GM06990 (cell line): ENCODE results near the gene MAP1LC3B2.

Experiments
- DNase-seq: peaks from one replicate; pipeline ENCODE4 v3.0.0-alpha.2; 2011; ENCODE audit not compliant: insufficient read length; ENCODE audit errors: extremely low read depth
- H3K27me3 ChIP-seq: replicated peaks from 2 replicates; pipeline ENCODE4 v1.6.0; 2011; ENCODE audit warnings: low read length; ENCODE audit not compliant: control insufficient read depth, insufficient read depth
- H3K36me3 ChIP-seq: 2 replicates; pipeline ENCODE4 v1.5.1; 2011; ENCODE audit warnings: low read length; ENCODE audit not compliant: control insufficient read depth, insufficient read depth
- H3K4me3 ChIP-seq: replicated peaks from 2 replicates; pipeline ENCODE4 v1.5.1; 2011; ENCODE audit warnings: low read depth, mild to moderate bottlenecking, control low read depth, low read length
- TF ChIP-seq, protein P1 (sequence below): IDR thresholded peaks from 2 replicates; pipeline ENCODE4 v1.5.1; 2011; ENCODE audit warnings: low read length, control low read depth, mild to moderate bottlenecking, inconsistent platforms; ENCODE audit not compliant: insufficient read depth, poor library complexity, severe bottlenecking

Gene MAP1LC3B2

DNA sequence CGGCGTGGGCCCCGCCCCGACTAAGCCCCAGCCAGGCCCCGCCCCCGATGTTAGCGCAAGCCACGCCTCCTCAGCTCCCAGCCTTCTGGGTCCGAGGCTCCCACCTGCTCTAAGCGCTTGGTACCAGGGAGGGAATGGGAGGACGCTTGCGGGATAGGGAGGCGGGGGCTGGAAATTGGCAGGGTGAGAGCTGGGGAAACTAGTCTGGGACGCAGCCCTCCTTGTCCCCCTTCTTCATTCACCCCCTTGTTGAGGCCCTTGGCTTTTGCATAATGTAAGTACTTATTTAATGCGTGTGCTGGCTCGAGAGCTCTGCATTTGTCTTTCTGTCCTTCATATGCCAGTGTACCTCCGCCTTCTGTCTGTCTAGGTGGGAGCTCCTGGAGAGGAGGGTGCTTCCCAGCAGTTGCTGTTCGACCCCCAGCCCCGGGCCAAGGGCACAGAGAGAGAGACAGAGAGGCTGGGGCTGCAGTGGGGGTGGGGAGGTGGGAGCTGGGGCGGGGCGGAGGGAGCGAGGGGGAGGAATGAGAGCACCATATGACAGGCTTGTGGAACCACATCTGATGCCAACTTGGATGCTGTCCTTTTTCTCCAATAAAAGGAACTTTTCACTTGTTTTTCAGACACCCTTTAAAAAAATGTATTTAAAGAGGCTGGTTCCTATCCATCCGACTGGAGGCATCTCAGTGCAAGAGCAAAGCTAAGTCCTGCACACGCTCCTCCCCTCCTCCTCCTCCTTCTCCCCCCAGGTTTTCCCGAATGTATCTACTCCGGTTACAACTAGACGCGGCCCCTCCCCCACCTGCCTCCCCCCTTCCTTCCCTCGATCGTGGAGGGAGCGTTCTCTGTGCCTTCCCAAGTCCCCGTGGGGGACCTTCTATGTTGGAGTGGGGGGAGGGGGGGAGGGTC lies 25.6 kb upstream of the MAP1LC3B2 start:
- no peaks in the 10 kb centered on the region for H3K27me3 ChIP-seq
- no peaks in the 10 kb centered on the region for H3K36me3 ChIP-seq
- peak; percentile 83 for DNase-seq
- H3K4me3 ChIP-seq = peak overlapping the region; percentile 67
- TF ChIP-seq, protein P1, sequence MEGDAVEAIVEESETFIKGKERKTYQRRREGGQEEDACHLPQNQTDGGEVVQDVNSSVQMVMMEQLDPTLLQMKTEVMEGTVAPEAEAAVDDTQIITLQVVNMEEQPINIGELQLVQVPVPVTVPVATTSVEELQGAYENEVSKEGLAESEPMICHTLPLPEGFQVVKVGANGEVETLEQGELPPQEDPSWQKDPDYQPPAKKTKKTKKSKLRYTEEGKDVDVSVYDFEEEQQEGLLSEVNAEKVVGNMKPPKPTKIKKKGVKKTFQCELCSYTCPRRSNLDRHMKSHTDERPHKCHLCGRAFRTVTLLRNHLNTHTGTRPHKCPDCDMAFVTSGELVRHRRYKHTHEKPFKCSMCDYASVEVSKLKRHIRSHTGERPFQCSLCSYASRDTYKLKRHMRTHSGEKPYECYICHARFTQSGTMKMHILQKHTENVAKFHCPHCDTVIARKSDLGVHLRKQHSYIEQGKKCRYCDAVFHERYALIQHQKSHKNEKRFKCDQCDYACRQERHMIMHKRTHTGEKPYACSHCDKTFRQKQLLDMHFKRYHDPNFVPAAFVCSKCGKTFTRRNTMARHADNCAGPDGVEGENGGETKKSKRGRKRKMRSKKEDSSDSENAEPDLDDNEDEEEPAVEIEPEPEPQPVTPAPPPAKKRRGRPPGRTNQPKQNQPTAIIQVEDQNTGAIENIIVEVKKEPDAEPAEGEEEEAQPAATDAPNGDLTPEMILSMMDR = no peak

DNA sequence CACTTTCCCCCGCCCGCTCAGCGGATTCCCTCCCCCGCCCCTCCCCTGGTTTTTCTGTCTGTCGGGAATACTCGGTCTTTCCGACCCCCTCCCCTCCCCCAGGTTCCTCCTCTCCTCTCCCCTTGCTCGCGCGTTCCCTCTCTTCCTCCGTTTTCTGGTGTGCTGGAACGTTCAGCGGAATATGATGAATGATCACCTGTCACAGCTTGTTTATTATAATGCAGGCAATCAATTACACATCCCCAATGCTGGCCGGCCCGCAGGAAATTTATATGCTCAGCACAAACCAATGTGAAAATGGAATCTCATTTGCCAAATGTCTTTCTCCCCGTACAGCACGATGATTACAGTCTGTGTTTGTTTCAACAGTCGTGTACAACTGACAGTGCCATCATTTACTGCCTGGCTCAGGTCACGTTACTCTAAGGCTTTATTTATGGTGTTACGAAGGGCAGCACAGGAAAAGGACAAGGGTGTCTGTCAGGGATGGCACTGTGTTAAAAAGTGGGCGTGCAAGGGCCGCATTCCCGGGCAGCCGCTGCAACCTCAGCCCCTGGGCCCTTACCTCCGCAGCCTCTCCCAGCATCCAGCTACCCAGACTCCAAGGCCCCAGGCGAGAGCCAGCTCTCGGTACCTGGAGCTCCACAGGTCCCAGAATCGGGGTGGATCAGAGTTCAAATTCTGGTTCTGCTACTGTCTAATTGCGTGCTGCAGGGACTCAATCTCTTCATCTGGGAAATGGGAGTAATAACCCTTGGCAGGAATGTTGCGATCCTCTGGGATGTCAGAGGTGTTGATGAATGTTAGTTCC lies 24.7 kb upstream of the MAP1LC3B2 start:
- Histone ChIP-seq H3K36me3 (no peaks in the 10 kb centered on the region), H3K27me3 (no peaks in the 10 kb centered on the region), H3K4me3 (peak overlapping the region; percentile 67)
- no peak for DNase-seq
- TF ChIP-seq, protein P1 = no peak

DNA sequence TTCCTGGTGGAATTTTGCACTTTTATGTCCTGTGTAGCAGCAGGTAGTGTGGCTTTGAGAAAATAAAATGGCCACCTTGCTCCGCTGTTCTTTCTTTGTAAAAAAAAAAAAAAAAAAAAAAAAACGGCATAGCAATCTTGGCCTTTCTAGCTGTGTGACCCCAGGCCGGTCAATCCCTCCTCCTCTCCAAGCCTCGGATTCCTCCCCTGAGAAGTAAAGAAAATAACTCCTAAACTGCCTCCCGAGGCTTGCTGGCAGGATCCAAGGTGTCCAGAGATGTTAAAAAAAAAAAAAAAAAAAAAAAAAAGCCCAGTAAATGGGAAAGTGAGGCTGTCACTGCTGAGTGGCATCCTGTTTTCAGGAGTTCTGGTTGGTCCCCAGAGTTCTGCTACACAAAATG lies 23.9 kb upstream of the MAP1LC3B2 start:
- no peaks in the 10 kb centered on the region for H3K27me3 ChIP-seq
- no peak overlapping the region for H3K4me3 ChIP-seq
- no peak for DNase-seq
- H3K36me3 ChIP-seq = no peaks in the 10 kb centered on the region
- TF ChIP-seq, protein P1 = no peak

DNA sequence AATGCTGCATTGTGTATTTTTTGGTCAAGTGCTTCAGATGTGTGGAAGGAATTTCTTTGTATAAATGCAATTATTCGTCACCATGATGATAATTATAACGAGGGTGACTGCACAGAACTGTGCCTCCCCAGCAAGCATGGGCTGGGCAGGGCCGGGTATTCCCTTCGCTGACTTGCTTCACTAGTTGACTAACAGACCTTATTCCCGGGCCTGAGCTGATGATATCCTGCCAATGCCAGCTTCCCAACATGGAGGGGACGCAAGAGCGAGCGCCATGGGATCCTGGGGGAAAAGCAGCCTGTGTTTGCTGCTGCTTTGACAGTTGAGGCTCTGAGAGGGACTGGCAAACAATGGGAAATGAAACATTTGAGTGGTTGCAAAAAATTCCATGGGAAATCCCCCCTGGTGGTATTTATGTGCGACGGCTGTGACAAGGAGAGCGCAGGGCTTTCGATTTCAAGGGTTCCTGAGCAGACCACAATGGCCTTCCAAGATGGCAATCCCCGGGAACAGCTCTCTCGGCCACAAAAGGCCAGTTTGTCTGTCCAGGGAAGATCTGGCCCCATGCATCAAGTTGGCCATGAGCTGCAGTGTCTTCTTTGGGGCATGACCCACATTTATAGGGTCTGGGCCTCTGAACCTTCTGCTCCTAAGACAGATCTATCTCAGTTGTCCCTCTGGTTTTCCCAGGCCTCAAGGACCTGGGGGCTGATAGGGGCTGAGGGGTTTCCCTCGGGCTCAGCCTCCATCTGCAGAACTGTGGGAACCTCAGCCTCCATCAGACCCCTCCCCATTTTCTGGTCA lies 21.9 kb upstream of the MAP1LC3B2 start:
- no peaks in the 10 kb centered on the region for H3K36me3 ChIP-seq
- no peaks in the 10 kb centered on the region for H3K27me3 ChIP-seq
- DNase-seq = peak; percentile 72
- TF ChIP-seq, protein P1 = no peak
- H3K4me3 ChIP-seq = peak overlapping the region; percentile 19; the same call in 1 of the 2 replicates

GRCh38 chr12:116538076-116538591 lies 21.0 kb upstream of the MAP1LC3B2 start:
- no peaks in the 10 kb centered on the region for H3K27me3 ChIP-seq
- H3K36me3 ChIP-seq = no peaks in the 10 kb centered on the region
- TF ChIP-seq, protein P1 = no peak
- peak; percentile 63 for DNase-seq
- H3K4me3 ChIP-seq = no peak overlapping the region
